ENCODE results near the gene UBE2O.

GRCh38 chr17:76441686-76442340, 11.1 kb downstream of the UBE2O start:
- TF ChIP-seq CTCF (IDR thresholded peaks at IDR 0.05; ENCODE audit: extremely low read depth in 1 of 2, insufficient read depth in 1 of 2, low read depth in 1 of 2, low read length in 2 of 2) (no peak), EZH2 (IDR thresholded peaks at IDR 0.05; ENCODE audit: borderline replicate concordance, low read depth, low read length, severe bottlenecking) (no peak), POLR2AphosphoS5 (IDR thresholded peaks at IDR 0.05; ENCODE audit: insufficient read depth, low read depth, low read length) (no peak), MYC (IDR thresholded peaks at IDR 0.05; ENCODE audit: low read depth, low read length) (no peak), MAX (IDR thresholded peaks at IDR 0.05; ENCODE audit: insufficient read depth, insufficient read length) (no peak)
